ENCODE data around the gene KCNQ1.

The KCNQ1 gene

DNA sequence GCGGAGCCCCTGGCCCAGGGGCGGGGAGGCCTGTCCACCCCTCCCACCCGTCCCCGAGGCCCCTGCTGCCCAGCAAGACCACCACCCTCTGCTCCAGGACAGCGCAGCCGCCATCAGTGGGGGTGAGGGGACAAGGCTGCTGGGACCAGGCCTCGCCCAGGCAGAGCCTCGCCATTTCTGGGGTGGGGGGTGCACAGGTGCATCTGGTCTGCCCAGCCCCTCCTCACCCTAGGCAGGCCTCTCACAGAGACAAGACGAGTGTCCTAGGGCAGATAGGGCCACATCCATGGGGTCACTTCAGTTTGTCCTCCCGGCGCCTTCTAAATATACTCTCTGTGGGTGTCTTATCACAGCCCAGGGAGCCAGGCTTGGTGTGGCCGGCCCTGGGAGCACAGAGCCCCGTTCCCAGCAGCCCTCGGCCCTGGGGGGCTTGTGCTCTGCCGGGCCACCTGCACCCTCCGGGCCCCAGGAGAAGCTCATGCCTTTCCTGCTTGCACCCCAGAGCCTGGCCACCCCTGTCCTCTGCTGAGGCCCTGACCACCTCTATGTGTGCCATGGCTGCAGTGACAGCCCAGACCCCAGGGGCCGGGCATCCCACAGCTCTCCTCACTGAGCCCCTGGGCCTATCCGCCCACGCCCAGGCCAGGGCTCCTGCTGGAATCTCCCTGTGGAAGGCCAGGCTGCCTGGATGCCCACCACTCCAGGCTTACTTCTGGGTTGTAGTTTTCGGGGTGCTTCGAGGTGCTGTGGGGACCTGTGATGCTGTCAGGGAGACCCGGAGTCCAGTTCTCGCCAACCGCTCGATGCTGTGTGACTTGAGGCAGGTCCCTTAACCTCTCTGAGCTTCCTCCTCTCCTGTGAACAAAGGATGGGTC, 70.8 kb downstream of the KCNQ1 start:
- DNase-seq: no peak

DNA sequence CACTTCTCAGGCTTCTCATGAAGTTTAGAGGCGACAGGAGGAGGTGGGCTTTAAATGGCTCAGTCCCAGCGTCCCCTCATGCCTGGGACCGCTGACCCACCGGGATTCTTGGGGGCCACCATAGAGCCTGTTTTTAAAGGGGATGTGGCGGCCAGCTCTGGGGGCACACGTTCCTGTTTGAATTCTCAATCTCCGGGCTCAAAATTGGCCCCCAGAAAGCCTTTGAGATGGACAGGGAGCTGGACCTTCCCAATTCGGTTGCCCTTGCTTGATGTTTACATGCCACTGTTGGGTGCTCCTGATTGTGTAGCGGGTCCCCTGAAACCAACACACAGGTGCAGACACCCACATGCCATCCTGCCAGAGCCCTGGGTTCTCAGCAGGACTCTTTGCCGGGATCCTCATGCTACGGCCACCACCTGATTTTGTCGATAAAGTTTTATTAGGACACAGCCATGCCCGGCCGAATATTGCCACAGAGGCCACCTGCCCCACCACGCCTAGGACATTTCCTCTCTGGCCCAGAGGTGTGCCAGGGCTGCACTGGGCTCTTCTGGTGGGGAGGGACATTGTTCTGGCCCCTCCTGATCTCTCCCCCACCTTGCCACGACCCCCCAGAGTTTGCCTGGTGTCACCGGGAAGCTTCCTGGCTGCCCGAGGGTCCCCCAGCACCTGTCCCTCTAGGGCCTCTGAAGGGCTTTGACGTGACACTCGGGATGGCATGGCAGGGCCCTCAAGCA, 71.6 kb downstream of the KCNQ1 start:
- no peak for DNase-seq

DNA sequence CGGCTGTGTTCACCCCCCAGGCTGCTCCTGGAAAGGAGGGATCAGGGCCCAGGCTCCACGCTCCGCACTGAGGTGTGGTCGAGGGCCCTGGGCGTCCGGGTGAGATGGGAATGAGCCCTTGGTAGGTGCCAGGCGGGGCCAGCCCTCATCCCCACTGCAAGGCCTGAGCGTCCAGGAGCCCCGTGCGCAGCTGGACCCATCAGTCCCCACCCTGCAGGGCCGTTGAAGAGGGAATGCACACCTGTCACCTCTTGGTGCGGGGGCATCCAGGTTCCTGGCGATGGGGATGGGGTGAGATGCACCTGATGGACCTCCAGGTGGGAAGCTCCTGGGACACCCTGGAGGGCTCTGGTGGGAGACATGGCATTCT, 72.2 kb downstream of the KCNQ1 start:
- DNase-seq: no peak

DNA sequence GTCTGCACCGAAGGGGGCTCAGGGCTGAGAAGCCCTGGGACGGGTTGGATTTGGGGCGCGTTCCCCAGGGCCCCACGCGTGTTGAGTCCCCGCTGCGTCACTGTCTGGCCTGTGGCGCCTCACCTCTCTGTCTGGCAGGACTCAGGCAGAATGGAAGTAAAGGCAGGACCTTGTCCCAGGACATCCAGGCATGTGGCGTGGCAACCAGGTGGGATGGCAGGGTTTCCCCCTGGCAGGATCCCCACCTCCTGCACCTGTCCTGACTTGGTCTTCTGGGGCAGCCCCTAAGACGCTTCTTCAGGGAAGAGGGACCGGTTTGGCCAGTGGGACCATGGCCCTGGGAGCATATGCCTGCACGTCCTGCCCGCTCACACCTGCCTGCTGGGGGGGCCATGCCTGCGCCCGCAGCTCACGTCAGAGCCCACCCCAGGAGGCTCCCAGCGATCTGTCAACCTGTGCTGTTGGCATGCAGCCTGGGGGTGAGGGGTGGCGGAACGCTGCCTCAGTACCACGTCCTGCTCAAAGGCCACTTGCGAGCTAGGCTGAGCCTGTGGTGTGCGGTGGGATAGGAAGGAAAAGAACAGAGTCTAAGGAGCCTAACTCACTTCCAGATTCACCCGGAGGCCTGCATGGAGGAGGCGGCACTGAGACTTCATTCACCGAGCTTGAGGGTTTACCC, 72.7 kb downstream of the KCNQ1 start:
- no peak for DNase-seq

DNA sequence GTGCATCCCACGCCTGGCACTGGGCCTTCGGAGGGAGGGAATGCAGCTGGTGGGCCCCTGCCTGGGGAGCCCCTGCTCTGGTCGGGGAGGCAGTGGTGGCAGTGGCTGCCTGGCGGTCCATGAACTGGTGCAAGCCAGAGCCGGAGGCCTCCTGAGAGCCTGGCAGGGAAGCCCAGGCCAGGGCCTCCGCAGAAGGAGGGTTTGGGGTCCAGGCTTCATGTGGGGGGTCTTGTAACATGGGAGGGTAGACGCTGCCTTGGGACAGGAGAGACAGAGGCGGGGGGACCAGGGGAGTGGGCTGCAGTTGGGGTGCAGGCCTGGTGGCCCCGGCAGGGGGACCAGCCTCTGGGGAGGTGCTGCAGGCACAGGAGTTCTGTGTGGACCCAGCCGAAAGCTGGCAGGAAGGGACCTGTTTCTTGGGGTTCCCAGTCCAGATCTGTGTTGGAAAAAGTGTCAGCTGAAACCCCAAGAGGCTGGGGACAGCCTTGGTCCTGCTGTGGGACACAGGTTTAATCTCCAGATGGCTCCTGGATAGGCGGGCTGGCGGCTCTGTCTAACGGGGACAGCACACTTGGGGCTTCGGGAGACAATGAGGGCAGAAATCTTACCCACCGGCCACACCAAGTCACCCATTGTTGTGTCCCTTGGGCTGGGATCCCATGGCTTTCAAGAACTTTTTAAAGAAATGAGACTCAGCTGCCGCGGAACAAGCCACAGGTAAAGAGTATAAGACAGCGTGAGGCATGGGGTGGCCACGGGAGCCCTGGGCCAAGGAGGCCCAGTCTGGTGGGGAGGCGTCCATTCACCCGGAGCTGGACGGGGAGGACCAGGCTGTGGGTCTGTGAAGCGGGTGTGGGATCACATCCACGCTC, 73.5 kb downstream of the KCNQ1 start:
- DNase-seq: no peak

DNA sequence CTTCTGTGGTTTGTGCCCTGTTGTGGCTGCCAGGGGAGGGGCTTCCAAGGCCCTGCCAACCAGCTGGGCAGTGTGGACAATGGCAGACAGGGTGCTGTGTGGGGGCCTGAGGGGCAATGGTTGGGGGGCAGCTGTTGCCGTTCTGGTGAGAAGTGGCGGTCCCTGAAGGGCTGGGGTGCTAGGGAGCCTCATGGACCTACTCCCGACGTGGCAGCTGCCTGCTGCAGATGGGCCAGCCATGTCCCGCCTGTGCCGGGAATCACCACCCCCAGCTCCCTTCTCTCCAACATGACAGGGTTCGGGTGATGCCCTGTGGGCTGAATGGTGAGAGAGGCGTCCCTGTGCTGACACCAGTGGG, 74.2 kb downstream of the KCNQ1 start:
- no peak for DNase-seq

DNA sequence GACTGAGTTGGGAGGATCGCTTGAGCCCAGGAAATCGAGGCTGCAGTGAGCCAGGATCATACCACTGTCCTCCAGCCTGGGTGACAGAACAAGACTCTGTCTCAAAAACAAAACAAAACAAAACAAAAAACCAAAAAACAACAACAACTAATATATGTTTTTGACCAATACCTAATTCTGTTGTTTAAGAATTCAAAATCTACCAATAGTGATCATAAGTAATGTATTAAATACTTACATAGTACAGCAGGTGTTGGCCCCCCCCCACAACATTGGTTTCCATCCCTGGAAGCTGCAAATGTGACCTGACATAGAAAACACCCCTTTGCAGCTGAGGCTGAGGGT, 74.7 kb downstream of the KCNQ1 start:
- DNase-seq: no peak

DNA sequence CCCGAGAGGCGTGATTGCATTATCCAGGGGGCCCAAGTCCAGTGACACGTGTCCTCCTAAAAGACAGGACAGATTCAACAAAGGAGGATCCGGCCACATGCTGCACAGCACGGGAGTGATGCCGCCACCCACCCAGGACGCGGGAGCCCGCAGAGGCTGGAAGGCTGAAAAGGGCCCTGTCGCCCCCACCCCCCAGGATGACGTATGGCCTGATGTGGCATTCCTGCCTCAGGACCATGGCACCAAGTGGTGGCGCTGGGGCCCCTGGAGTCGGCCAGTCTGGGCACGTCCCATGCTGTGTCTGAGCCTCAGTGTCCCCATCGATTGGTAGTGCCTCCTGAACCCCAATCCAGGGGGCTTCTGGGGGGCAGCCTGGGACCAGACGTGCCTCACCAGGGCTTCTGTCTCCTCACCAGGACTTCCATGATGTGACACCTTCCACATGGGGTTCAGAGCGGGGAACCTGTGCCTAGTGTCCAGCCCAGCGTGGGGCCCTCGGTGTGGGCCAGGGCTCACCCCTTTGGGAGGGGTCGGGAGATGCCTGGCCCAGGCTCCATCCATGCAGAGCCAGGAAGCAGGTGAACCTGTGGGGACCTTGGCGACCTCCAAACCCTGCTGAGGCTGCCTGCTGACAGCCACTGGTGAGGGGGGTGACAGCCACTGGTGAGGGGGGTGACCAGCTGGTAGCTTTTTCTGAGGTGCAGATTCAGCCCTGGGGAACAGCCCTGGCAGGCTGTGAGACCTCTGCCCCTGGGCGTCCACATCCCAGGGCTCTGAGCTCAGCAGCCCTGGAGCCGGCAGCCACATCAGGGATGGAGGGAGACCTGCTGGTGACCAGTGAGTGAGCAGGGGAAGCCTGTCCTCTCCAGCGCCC, 75.3 kb downstream of the KCNQ1 start:
- DNase-seq: no peak

DNA sequence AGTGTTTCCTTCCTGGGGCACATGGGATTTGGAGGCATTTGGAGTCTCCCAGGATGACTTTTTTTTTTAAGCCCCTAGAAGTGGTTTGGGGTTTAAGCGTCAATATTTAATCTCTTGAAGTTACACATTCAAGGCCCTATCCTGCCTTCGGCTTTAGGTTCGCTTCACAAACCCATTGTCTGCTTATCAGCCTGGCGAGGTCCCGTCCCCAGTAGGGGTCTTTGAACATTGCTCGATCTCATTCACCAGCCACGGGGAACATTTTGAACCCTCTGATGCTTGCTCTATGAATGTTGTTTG, 75.9 kb downstream of the KCNQ1 start:
- no peak for DNase-seq

DNA sequence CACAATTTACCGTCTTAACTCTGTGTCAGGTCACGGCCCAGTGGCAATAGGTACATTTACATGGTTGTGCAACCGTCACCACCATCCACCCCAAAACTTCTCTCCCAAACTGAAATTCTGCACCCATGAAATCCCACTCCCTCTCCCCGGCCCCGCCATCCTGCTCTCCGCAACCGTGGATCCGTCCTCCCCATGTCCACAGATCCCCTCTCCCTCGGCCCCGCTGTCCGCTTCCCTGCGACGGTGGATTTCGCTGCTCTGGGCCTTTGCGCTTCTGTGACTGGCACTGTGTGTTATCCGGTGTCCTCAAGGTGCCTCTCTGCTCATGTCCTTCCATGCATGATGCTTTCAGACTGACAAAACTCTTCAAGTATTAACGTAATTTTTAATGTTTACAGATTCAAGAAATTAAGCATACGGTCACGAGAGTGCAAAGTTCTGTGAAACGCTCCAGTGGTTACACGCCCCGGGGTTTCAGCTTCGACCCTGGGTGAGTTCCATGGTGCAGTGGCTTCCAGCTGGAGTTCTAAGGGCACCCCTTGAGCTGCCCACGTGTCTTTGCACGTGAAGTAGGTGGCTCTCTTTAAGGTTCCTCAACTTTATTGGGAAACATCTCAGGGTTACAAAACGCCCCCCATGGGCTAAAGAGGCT, 76.4 kb downstream of the KCNQ1 start:
- DNase-seq: no peak

DNA sequence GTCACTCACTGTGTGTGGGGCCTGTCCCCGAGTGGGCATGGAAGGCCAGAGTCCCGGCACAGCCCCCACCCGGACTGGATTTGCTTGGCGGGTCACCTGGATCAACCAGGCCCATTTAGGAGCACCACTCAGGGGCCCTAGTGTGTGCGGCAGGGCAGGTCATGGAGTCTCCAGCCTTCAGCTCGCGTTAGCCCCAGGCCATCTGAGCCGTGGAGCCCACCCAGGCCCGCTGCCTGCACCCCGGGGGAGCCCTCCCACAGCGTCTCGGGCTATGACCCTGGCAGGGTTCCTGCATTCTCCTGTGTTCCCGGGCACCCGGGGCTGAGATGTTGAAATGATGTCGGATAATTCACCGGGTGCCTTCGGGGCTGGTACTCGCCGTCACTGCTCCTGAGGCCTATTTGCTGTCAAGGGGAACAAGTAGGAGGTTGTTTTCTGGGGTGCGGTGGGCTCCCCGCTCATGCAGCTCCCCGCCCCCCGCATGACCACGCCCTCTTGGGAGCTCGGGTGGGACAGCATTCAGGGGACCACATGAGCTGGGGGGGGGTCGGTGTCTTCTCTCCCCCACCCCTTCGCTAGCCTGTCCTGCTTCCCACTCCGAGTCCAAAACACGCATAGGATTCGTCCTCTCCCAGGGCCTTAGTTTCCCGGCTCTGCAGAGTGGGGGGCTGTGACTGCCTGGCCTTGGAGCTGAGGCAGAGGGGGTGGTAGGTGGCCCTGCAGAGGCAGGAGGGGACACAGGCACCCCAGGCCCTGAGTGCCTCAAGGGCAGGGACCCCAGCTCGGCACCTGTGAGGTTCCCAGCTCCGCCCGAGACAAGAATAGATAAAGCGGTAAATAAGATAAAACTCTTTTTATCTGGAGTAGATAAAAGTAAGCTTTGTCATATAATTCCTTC, 77.2 kb downstream of the KCNQ1 start:
- DNase-seq: no peak

DNA sequence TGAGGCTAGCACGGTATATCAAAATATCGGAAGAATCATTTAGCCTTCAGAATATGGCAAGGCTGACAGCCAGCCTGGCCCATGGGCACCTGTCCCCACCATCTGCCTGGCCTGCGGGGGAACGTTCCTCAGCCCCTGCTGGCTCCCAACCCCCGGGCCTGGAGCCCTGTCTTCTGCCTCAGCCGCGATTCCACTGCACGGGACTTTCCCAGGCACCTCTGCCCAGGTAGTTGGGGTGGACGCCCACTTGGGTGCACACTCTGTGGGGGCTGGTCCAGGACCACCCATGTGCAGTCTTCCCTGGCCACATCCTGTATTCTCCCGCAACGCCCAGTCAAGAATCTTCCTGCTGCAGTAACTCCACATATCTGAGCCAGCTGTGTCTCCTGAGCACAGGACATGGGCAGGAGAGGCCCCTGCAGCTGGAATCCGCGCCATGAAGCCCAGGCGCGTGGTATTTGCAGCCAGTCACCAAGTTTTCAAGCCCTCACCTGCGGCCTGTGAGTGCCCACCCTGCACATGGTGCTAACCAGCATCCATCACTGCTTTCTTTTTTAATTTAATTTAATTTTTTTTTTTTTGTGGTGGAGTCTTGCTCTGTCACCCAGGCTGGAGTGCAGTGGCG, 77.9 kb downstream of the KCNQ1 start:
- no peak for DNase-seq

DNA sequence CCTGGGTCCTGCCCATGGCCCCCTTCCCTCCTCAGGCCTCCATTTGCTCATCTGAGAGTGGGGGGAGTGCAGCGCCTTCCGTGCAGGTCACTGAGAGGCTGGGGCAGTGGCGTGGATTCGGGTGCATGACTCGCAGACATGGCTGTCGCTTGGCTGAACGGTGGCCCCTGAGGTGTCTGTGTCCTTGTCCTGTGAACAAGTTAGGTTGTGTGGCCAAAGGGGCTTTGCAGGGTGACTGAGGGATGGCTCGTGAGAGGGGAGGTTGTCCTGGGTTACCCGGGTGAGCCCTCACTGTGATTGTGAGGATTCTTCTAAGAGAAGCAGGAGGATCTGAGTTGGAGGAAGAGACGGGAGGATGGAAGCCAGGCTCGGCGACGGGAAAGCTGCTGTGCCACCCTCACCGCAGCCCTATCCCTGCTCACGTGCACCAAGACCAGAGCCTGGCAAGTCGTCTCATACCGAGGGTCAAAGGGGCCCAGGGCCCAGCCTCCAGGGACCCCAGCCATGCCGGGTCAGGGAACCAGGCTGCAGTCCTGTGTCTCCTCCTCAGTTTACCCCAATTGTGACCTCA, 79.1 kb downstream of the KCNQ1 start:
- no peak for DNase-seq

DNA sequence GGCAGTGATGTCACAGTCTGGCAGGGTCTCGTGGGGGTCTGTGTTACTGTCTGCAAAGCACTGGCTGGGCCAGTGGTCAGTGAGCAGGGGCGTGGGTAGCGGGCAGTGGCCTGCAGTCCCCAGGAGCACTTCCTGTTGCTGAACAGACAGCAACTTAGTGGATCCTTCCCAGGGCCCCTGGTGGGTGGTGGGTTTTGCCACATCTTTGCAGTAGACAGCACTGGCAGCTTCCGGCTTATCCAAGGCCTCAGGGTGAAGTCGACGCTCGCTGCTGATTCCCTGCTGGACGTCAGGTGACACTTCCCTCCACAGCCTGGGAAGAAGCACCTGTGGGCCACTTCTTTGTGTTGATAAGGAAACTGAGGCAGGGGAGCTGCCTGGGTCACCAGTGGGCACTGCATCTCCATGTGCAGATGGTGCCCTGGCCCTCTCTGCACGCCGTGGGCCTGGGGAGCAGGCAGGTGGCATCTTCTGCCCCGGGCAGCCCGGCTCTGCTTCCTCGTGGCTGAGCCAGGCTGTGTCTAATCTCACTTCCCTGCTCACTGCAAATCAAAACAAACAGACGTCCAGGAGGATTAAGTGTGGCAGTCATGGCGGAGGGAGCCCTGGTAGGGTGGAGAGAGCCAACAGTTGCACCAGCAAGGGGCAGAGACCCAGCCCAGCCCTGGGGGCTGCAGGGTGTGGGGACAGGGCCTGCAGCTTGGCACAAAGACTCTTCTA, 79.8 kb downstream of the KCNQ1 start:
- DNase-seq: no peak

DNA sequence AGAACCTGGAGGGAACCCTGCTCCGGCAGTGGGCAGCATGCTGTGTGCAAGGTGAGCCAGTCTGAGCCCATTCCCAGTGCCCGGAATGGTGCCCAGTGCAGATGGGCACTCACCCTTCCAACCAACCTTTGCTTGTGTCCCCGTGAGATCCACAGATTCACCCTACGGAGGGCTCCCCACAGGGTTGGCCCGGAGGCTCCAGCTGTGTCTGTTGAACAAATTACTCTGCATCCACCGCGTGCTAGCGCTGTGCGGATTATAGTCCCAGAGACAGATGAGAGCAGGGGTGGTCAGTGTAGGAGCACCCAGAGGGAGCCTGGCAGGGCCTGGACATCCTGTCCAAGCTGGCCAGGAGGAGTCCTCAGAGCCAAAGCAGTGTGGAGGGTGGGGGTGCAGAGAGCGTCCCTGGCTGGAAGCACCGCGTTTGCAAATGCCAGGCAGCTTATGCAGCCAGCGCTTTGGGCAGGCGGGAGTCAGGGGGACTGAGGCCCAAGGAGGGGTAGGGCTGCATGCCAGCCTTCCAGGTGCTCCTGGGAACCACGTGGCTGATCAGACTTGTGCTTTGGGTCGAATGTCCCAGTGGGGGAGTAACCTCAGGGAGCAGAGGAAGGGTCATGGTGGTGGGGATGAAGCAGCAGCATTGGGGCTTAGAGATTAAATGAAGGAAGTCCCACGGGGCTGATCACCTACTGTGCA, 80.5 kb downstream of the KCNQ1 start:
- DNase-seq: no peak

DNA sequence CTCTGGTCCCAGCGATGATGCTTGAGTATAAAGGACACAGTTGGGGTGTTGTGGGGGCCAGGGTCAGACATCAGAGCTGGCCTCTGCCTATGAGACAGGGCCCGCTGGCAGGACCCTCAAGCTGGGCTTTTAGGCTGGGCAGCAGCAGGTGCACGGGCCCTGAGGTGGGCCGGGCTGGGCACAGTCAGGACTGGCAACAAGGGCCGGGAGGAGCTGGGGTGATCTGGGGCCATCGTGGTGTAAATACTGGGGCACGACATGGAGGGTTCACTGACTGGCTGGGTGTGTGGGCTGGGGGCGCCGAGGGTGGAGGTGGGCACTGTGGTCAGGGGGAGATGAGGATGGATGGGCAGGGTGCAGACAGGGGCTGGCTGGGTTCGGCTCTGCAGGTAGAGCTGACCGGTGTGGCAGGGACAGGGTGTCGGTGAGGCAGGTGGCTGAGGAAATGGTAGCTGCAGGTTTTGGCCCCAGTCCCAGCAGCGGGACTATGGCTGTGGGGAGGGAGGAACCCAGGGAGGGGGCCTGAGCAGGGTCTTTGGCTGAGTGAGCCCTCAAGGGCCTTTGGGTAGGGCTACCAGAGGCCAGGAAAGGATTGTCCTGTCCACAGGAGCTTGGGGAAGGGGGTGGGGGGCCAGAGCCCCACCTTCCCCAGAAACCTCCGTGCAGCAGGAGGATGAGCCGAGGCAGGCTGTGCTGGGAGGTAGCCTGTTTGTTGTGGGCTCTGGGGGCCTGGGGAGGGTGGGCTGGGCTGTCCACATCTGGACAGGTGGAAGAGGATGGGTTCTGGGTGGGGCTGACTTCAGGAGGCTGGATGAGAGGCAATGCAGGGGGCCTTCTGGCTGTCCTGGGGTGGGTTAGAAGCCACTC, 81.4 kb downstream of the KCNQ1 start:
- DNase-seq: no peak

DNA sequence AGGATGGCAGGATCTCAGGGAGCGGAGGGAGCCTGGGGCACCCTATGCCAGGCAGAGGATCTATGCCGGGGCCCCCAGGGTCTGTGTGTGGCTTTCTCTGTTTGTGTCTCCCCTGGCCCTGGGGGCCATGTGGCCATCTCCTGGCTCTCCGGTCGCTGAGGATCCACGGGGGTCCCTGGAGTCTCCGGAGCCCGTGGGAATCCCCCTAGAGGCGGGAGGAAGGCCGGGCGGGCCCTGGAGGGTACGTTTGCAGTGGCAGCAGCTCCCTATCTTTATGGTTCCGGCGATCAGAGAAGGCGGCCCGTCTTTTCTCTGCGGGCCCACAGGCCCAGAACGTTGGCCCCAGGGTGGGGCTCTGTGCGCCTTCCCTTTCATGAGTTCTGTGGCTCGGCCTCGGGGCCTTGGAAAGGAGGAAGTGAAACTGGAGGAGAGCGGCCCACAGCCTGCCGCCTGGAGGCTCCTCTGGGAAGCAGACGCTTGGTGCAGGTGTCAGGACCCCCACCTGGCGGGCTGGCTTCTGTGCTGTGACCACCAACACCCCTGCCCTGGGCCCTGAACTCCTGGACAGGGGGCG, 82.1 kb downstream of the KCNQ1 start:
- no peak for DNase-seq
